Uterus (tissue), 4 donors: ENCODE data around the gene ARHGAP12. TPM values are rescaled to one million over a fixed set of nuclear protein-coding genes. Genes with fewer than 3 reads are reported as not detected.
"Not testable (repeated sequence)": the region's sequence is repeated elsewhere in the genome, so short reads cannot be mapped to it uniquely, and the experiment has no call there.

Experiments used
- DNase-seq, 2 donors: peaks; one replicate each; pipeline ENCODE4 v3.0.0-alpha.2; 2019 to 2020
- H3K27ac ChIP-seq, 2 donors: fragments of 200-600 bp; sonication (generic); 1 replicate in 1 of 2; 2 replicates in 1 of 2; pipeline ENCODE4 v1.5.1; 2016 to 2018
- H3K27me3 ChIP-seq, 2 donors: fragments of 200-600 bp; sonication (generic); one replicate each; pipeline ENCODE4 v1.5.1; 2018 to 2019; ENCODE audit warnings: control low read depth in 1 of 2
- H3K36me3 ChIP-seq, 2 donors: fragments of 200-600 bp; sonication (generic); one replicate each; pipeline ENCODE4 v1.5.1; 2019; ENCODE audit warnings: control low read depth in 1 of 2
- H3K4me1 ChIP-seq, 2 donors: fragments of 200-600 bp; sonication (generic); one replicate each; pipeline ENCODE4 v1.5.1; 2018 to 2019; ENCODE audit warnings: control low read depth in 1 of 2
- H3K4me3 ChIP-seq, 2 donors: fragments of 200-600 bp; sonication (generic); 1 replicate in 1 of 2; 2 replicates in 1 of 2; pipeline ENCODE4 v1.5.1; 2018 to 2019; ENCODE audit warnings: mild to moderate bottlenecking in 1 of 2
- H3K9me3 ChIP-seq, 2 donors: fragments of 200-600 bp; sonication (generic); one replicate each; pipeline ENCODE4 v1.5.1; 2019; ENCODE audit warnings: control low read depth in 1 of 2
- CTCF ChIP-seq, 4 experiments: fragments of 200-600 bp in 2 of 4; fragments of 450-650 bp in 2 of 4; sonication (generic) in 2 of 4; IDR thresholded peaks; one replicate each; pipeline ENCODE4 v1.5.1; 2016 to 2019; ENCODE audit warnings: antibody characterized with exemption in 4 of 4, mild to moderate bottlenecking in 2 of 4, moderate library complexity in 1 of 4
- POLR2A ChIP-seq, 2 donors: fragments of 450-650 bp; IDR thresholded peaks; one replicate each; pipeline ENCODE4 v1.6.1; 2016; ENCODE audit warnings: antibody characterized with exemption in 2 of 2, mild to moderate bottlenecking in 1 of 2, moderate library complexity in 1 of 2
- intact Hi-C: fragments of 100-400 bp; cut with DNase I; formaldehyde crosslinking; loops from one replicate; pipeline ENCODE4 v1.15.1; 2023; ENCODE audit warnings: low total_unique reads
- total RNA-seq, 4 donors: library from RNA; depleted of rRNA in 3 of 4; stranded (reverse); fragments of >200 nt in 3 of 4; gene quantifications; one replicate each; pipeline versions ENCODE4 v1.1.0 to v1.2.4, GENCODE V29; 2014 to 2023
- donor health status: DM: yes; HTN: yes; CAD: no.

ARHGAP12 gene
- total RNA-seq, 4 donors from 2014 or later = 37.7 to 82.5 (median 57.3) TPM

DNA sequence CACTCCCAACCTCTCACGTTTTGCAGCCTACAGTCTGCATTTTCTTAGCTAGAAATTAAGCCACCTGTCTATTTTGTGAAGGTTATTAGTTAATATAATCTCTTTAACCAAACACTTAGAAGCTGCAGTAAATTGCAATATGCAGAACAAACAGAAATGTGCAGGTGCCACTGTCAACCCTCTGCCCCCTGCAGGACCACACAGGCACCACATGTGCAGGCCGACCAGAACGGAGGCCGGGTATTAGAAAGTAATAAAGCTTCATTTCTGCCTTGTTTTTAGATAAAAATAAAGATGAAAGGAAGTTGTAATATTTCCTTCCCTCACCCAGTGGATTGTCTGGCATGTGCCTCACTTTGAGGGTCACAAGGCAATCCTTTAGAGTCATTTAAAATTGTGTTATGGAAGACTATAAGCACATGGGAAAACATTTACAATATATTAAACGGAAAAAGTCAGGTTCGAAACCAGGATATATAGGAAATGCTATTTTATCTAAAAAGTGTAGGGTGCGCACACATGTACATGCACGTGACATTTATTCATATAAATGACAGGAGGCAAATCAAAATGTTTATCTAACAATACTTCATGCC lies 158.2 kb downstream of the ARHGAP12 start:
- H3K4me1 ChIP-seq = no peaks in the 10 kb centered on the region
- no peak overlapping the region for H3K27ac ChIP-seq
- peak; percentile 35 to 52 (median 47) for TF ChIP-seq CTCF (IDR thresholded peaks at IDR 0.05)
- TF ChIP-seq POLR2A (IDR thresholded peaks at IDR 0.05) = no peak
- intact Hi-C loops = no loop called here
- no peak for DNase-seq
- H3K36me3 ChIP-seq = no peaks in the 10 kb centered on the region
- H3K4me3 ChIP-seq = no peak overlapping the region
- no peaks in the 10 kb centered on the region for H3K27me3 ChIP-seq
- no peaks in the 10 kb centered on the region for H3K9me3 ChIP-seq

DNA sequence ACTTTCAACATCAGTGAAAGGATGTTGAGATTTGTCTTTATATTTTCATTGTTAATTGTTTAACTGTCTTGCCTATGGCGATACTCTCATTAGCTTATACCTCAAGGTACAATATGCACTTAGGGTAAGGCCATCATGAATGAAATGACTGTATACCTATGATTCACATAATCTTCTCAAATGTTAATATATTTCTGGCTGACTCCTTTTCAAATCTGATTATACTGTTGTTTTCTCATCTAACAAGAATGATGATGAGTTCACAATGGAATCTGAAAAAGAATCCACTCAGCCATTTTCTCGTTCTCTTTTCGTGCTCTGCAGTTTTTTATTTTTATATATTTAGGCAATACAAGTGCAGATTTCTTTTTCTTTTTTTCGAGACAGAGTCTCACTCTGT lies 159.1 kb downstream of the ARHGAP12 start:
- Histone ChIP-seq H3K4me1 (no peaks in the 10 kb centered on the region), H3K36me3 (no peaks in the 10 kb centered on the region), H3K27ac (no peak overlapping the region), H3K27me3 (no peaks in the 10 kb centered on the region), H3K4me3 (no peak overlapping the region), H3K9me3 (no peaks in the 10 kb centered on the region)
- intact Hi-C loops = no loop called here
- TF ChIP-seq POLR2A (IDR thresholded peaks at IDR 0.05) (no peak), CTCF (IDR thresholded peaks at IDR 0.05) (no peak)
- DNase-seq = no peak

DNA sequence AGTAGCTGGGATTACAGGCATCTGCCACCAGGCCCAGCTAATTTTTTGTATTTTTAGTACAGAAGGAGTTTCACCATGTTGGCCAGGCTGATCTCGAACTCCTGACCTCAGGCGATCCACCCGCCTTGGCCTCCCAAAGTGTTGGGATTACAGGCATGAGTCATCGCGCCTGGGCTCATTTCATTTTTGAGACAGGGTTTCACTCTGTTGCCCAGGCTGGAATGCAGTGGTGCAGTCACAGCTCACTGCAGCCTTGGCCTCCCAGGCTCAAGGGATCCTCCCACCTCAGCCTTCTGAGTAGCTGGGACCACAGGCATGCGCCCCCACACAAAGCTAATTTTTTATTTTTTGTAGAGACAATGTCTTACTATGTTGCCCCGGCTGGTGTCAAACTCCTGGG lies 159.7 kb downstream of the ARHGAP12 start:
- not testable (repeated sequence) for DNase-seq

DNA sequence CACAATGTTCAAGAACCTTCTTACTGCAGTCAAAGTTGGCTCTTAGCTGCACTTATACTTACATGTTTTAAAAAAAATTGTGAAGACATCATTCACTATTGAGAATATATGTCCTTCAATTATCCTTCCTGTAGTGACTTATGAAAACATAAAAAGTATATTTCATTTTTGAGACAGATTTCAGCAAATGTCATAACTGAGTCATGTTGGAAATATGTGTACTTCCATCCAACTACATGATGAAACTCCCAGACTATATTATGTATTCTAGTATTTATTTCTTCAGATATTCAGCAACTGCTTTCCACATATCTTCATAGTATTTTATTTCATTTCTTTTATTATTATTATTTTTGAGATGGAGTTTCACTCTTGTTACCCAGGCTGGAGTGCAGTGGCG lies 160.2 kb downstream of the ARHGAP12 start:
- Histone ChIP-seq H3K4me3 (no peak overlapping the region), H3K9me3 (no peaks in the 10 kb centered on the region), H3K36me3 (no peaks in the 10 kb centered on the region), H3K27ac (no peak overlapping the region), H3K27me3 (no peaks in the 10 kb centered on the region), H3K4me1 (no peaks in the 10 kb centered on the region)
- DNase-seq = no peak
- intact Hi-C loops = no loop called here
- TF ChIP-seq CTCF (IDR thresholded peaks at IDR 0.05) = no peak
- no peak for TF ChIP-seq POLR2A (IDR thresholded peaks at IDR 0.05)

More for the DNA sequence above, 159.7 kb downstream of the ARHGAP12 start:
- H3K4me3 ChIP-seq, intact Hi-C loops, H3K4me1 ChIP-seq, H3K27me3 ChIP-seq, H3K36me3 ChIP-seq, H3K9me3 ChIP-seq, H3K27ac ChIP-seq: not testable (repeated sequence)

DNA sequence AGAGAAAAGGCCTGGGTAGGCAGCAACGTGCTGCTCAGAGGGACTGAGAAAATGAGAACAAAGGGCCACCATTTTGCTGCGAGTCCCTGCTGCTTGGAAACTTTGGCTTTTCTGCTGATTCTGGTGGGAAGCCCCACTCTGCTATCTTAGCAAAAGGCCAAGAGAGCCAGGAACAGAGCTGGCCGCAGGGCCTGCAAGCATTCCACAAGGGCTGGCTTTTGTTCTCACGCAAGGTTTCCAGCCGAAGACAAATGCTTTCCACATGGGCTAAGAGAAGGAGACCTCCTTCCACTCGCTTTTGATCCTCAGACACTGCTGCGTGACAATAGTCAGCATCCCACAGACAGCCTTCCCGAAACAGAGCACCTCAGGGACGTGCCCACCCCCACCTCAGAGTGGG lies 163.1 kb downstream of the ARHGAP12 start:
- DNase-seq = no peak
- Histone ChIP-seq H3K27me3 (no peaks in the 10 kb centered on the region), H3K4me3 (no peak overlapping the region), H3K9me3 (no peaks in the 10 kb centered on the region), H3K36me3 (no peaks in the 10 kb centered on the region), H3K27ac (peak overlapping the region in 1 of 2 donors; percentile 32), H3K4me1 (peaks cover 0 to 5% of the 10 kb centered on the region in 2 donors)
- no peak for TF ChIP-seq POLR2A (IDR thresholded peaks at IDR 0.05)
- TF ChIP-seq CTCF (IDR thresholded peaks at IDR 0.05) = no peak
- intact Hi-C loops = no loop called here

DNA sequence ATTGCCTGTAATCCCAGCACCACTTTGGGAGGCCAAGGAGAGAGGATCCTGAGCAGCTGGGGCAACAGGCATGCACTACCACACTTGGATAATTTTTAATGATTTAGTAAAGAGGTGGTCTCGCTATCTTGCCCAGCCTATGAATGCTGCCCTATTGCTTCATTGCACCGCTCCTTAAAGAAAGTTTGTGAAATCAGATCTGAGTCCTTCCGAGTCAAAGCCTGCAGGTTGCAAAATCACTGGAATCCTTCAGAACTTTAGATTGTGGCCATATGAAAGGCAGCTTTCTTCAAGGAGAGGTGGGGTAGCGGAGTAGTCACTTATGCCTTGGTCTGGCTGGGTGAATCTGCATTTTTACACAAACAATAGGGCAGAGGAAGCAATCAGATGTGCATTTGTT lies 166.3 kb downstream of the ARHGAP12 start:
- no peak overlapping the region for H3K27ac ChIP-seq
- H3K4me1 ChIP-seq = peaks cover 3 to 22% of the 10 kb centered on the region in 2 donors
- DNase-seq = no peak
- no peak overlapping the region for H3K4me3 ChIP-seq
- intact Hi-C loops = no loop called here
- no peak for TF ChIP-seq CTCF (IDR thresholded peaks at IDR 0.05)
- no peak for TF ChIP-seq POLR2A (IDR thresholded peaks at IDR 0.05)
- no peaks in the 10 kb centered on the region for H3K27me3 ChIP-seq
- no peaks in the 10 kb centered on the region for H3K9me3 ChIP-seq
- H3K36me3 ChIP-seq = no peaks in the 10 kb centered on the region
